ENCODE results near the gene EFHD1. TPM values are rescaled to one million over a fixed set of nuclear protein-coding genes. Genes with fewer than 3 reads are reported as not detected.

The EFHD1 gene
- total and polyA plus RNA-seq, 2 donors (not counting 1 experiment from before 2014, with no cell fraction given), result not detected

DNA sequence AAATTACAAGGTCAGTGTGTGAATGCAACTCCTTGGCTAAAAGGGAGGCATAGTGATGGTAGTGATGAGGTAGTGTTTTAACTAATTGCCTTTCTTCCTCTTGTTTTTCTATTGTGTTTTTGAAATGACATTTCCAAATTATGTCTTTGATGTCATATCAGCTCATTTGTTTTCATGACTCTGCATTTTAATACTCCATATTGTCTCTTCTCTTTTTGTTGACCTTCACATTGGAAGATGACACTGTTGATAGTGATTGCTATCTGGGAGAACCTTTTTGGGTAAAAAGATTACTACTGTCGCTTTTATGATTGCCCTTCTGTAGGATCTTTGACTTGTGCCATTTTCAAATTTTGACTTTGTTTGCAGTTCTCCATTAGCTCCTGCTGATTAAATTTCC is 66.8 kb downstream of the EFHD1 start:
- no peak overlapping the region for H3K27ac ChIP-seq (ENCODE audit: low read length in 2 of 2)
- DNase-seq (no peak), ATAC-seq (ENCODE audit: low read depth) (no peak)
- TF ChIP-seq, protein P1, sequence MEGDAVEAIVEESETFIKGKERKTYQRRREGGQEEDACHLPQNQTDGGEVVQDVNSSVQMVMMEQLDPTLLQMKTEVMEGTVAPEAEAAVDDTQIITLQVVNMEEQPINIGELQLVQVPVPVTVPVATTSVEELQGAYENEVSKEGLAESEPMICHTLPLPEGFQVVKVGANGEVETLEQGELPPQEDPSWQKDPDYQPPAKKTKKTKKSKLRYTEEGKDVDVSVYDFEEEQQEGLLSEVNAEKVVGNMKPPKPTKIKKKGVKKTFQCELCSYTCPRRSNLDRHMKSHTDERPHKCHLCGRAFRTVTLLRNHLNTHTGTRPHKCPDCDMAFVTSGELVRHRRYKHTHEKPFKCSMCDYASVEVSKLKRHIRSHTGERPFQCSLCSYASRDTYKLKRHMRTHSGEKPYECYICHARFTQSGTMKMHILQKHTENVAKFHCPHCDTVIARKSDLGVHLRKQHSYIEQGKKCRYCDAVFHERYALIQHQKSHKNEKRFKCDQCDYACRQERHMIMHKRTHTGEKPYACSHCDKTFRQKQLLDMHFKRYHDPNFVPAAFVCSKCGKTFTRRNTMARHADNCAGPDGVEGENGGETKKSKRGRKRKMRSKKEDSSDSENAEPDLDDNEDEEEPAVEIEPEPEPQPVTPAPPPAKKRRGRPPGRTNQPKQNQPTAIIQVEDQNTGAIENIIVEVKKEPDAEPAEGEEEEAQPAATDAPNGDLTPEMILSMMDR (IDR thresholded peaks at IDR 0.05), result no peak
- no peak for TF ChIP-seq EZH2 (IDR thresholded peaks at IDR 0.05; ENCODE audit: borderline replicate concordance, insufficient read depth, low read depth, low read length, poor library complexity, severe bottlenecking)
- H2AFZ ChIP-seq (ENCODE audit: insufficient read depth, low read depth, low read length, poor library complexity, severe bottlenecking), result no peak overlapping the region
- peaks cover 36% of the 10 kb centered on the region for H3K79me2 ChIP-seq (ENCODE audit: control insufficient read depth, insufficient read depth, low read length)
- WGBS (ENCODE audit: insufficient coverage), result no CpG with 5 or more reads among the region's 1 CpG
- H3K9me3 Mint-ChIP-seq (ENCODE audit: insufficient read depth), result no peaks in the 10 kb centered on the region
- peaks cover 19 to 23% of the 10 kb centered on the region in 2 donors for H3K4me1 ChIP-seq (ENCODE audit: control insufficient read depth in 2 of 2, insufficient read depth in 2 of 2, low read length in 2 of 2)
- H3K9me3 ChIP-seq (ENCODE audit: control extremely low read depth in 1 of 3, control insufficient read depth in 2 of 3, insufficient read depth in 1 of 3, low read length in 2 of 3), result peaks cover 0 to 3% (median 0%) of the 10 kb centered on the region in 3 donors
- H3K9ac ChIP-seq (ENCODE audit: low read length), result no peak overlapping the region
- H3K4me2 ChIP-seq (replicated peaks; ENCODE audit: low read depth, low read length, poor library complexity, severe bottlenecking), result no peak overlapping the region
- no peaks in the 10 kb centered on the region for H3K27me3 ChIP-seq (replicated peaks in 1 of 4; ENCODE audit: control extremely low read depth in 1 of 4, control insufficient read depth in 3 of 4, insufficient read depth in 4 of 4, low read length in 3 of 4)
- no peaks in the 10 kb centered on the region for H3K27me3 Mint-ChIP-seq
- H4K20me1 ChIP-seq (ENCODE audit: control insufficient read depth, insufficient read depth, low read length, poor library complexity, severe bottlenecking), result peaks cover 44% of the 10 kb centered on the region
- intact Hi-C loops (cut with micrococcal nuclease), result no loop called here
- no peak overlapping the region for H3K4me3 ChIP-seq (ENCODE audit: control extremely low read depth in 1 of 5, extremely low read depth in 1 of 5, insufficient read depth in 1 of 5, low read depth in 2 of 5, low read length in 4 of 5)
- CTCF ChIA-PET, result no interaction called here
- peaks cover 46% of the 10 kb centered on the region for H3K4me1 Mint-ChIP-seq
- POLR2A ChIA-PET, result no interaction called here
- peak overlapping the region; percentile 26 for H3K4me3 Mint-ChIP-seq
- peaks cover 0 to 26% of the 10 kb centered on the region in 2 experiments for H3K36me3 ChIP-seq (replicated peaks in 1 of 2; ENCODE audit: control extremely low read depth in 1 of 2, control insufficient read depth in 1 of 2, extremely low read depth in 1 of 2, insufficient read depth in 2 of 2, low read length in 1 of 2)
- no peak overlapping the region for H3K27ac Mint-ChIP-seq

DNA sequence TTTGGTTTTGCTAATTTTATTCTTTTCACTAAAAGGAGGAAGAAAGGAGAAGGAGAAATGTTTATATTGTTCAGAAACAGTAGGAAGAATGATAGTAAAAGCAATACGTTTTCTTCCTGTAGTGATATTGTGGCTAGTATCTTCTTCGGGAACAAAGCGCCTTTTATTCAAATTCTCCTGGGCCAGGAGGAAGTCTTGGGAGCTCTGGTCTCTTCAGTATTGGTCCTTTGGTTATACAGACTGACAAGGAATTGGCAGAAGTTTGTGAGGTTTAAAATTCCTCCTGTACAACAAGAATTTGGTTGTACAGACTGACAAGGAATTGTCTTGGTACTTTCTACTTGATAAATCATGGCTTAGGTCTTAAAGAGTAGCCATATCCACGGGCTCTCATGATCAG is 73.7 kb downstream of the EFHD1 start:
- H3K4me2 ChIP-seq (replicated peaks; ENCODE audit: low read depth, low read length, poor library complexity, severe bottlenecking), result no peak overlapping the region
- H3K4me1 Mint-ChIP-seq, result peaks cover 10% of the 10 kb centered on the region
- CTCF ChIA-PET, result no interaction called here
- ATAC-seq (ENCODE audit: low read depth) (no peak), DNase-seq (no peak)
- H3K4me3 ChIP-seq (ENCODE audit: control extremely low read depth in 1 of 5, extremely low read depth in 1 of 5, insufficient read depth in 1 of 5, low read depth in 2 of 5, low read length in 4 of 5), result no peak overlapping the region
- H3K27ac Mint-ChIP-seq, result no peak overlapping the region
- WGBS (ENCODE audit: insufficient coverage), result 97% methylated on average over 3 of the region's 4 CpGs
- no peak for TF ChIP-seq EZH2 (IDR thresholded peaks at IDR 0.05; ENCODE audit: borderline replicate concordance, insufficient read depth, low read depth, low read length, poor library complexity, severe bottlenecking)
- TF ChIP-seq, protein P1 (IDR thresholded peaks at IDR 0.05), result no peak
- no peak overlapping the region for H3K9ac ChIP-seq (ENCODE audit: low read length)
- no peak overlapping the region for H3K27ac ChIP-seq (ENCODE audit: low read length in 2 of 2)
- H3K4me3 Mint-ChIP-seq, result no peak overlapping the region
- POLR2A ChIA-PET, result no interaction called here
- H3K4me1 ChIP-seq (ENCODE audit: control insufficient read depth in 2 of 2, insufficient read depth in 2 of 2, low read length in 2 of 2), result no peaks in the 10 kb centered on the region
- H3K9me3 ChIP-seq (ENCODE audit: control extremely low read depth in 1 of 3, control insufficient read depth in 2 of 3, insufficient read depth in 1 of 3, low read length in 2 of 3), result peaks cover 0 to 1% (median 0%) of the 10 kb centered on the region in 3 donors
- intact Hi-C loops (cut with micrococcal nuclease), result no loop called here
- no peaks in the 10 kb centered on the region for H3K9me3 Mint-ChIP-seq (ENCODE audit: insufficient read depth)
- peaks cover 88% of the 10 kb centered on the region for H3K79me2 ChIP-seq (ENCODE audit: control insufficient read depth, insufficient read depth, low read length)
- peaks cover 2 to 38% of the 10 kb centered on the region in 2 experiments for H3K36me3 ChIP-seq (replicated peaks in 1 of 2; ENCODE audit: control extremely low read depth in 1 of 2, control insufficient read depth in 1 of 2, extremely low read depth in 1 of 2, insufficient read depth in 2 of 2, low read length in 1 of 2)
- H2AFZ ChIP-seq (ENCODE audit: insufficient read depth, low read depth, low read length, poor library complexity, severe bottlenecking), result no peak overlapping the region
- no peaks in the 10 kb centered on the region for H3K27me3 Mint-ChIP-seq
- H4K20me1 ChIP-seq (ENCODE audit: control insufficient read depth, insufficient read depth, low read length, poor library complexity, severe bottlenecking), result peaks cover 39% of the 10 kb centered on the region
- H3K27me3 ChIP-seq (replicated peaks in 1 of 4; ENCODE audit: control extremely low read depth in 1 of 4, control insufficient read depth in 3 of 4, insufficient read depth in 4 of 4, low read length in 3 of 4), result no peaks in the 10 kb centered on the region
